Neuron (in vitro differentiated cells): Measurements from ENCODE around the gene PTCSC3.
"Not testable (repeated sequence)": the region's sequence is repeated elsewhere in the genome, so short reads cannot be mapped to it uniquely, and the experiment has no call there.

ENCODE experiments used
- H2AFZ ChIP-seq: one replicate; pipeline ENCODE4 v1.6.1; 2013; ENCODE audit warnings: low read depth, mild to moderate bottlenecking, inconsistent platforms, low read length, moderate library complexity
- H3K27me3 ChIP-seq: one replicate; pipeline ENCODE4 v1.6.1; 2013; ENCODE audit warnings: low read length; ENCODE audit not compliant: insufficient read depth
- H3K36me3 ChIP-seq: one replicate; pipeline ENCODE4 v1.6.1; 2013; ENCODE audit warnings: low read length; ENCODE audit not compliant: insufficient read depth
- H3K4me1 ChIP-seq: one replicate; pipeline ENCODE4 v1.6.1; 2013; ENCODE audit warnings: low read length; ENCODE audit not compliant: insufficient read depth
- H3K4me3 ChIP-seq: 2 replicates; pipeline ENCODE4 v1.5.1; 2013; ENCODE audit warnings: mild to moderate bottlenecking, low read length, moderate library complexity
- H3K9me3 ChIP-seq: one replicate; pipeline ENCODE4 v1.6.1; 2013; ENCODE audit warnings: low read length

PTCSC3 gene

DNA sequence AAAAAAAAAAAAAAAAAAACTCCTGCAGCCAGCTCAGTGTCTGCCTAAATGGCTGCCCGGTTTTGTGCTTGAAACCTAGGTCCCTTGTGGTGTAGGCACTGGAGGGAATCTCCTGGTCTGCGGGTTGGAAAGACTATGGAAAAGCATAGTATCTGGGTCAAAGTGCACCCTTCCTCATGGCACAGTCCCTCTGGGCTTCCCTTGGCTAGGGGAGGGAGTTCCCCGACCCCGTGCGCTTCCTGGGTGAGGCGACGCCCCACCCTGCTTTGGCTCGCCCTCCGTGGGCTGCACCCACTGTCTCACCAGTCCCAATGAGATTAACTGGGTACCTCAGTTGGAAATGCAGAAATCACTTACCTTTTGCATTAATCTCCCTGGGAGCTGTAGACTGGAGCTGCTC, 14.3 kb downstream of the PTCSC3 start:
- H3K4me1 ChIP-seq = no peaks in the 10 kb centered on the region
- H3K36me3 ChIP-seq = no peaks in the 10 kb centered on the region
- H2AFZ ChIP-seq = no peak overlapping the region
- H3K27me3 ChIP-seq = peaks cover 8% of the 10 kb centered on the region
- no peaks in the 10 kb centered on the region for H3K9me3 ChIP-seq
- H3K4me3 ChIP-seq = no peak overlapping the region

DNA sequence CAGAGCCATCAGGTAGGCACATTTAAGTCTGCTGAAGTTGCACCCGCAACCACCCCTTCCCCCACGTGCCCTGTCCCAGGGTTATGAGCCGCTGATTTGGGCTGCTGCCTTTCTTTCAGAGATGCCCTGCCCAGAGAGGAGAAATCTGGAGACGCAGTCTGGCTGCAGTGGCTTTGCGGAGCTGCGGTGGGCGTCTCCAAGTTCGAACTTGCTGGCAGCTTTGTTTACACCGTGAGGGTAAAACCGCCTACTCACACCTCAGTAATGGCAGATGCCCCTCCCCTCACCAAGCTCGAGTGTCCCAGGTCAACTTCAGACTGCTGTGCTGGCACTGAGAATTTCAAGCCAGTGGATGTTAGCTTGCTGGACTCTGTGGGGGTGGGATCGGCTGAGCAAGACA, 14.7 kb downstream of the PTCSC3 start:
- Histone ChIP-seq H3K9me3 (no peaks in the 10 kb centered on the region), H3K4me3 (no peak overlapping the region), H2AFZ (no peak overlapping the region), H3K27me3 (peaks cover 8% of the 10 kb centered on the region), H3K4me1 (no peaks in the 10 kb centered on the region), H3K36me3 (no peaks in the 10 kb centered on the region)

DNA sequence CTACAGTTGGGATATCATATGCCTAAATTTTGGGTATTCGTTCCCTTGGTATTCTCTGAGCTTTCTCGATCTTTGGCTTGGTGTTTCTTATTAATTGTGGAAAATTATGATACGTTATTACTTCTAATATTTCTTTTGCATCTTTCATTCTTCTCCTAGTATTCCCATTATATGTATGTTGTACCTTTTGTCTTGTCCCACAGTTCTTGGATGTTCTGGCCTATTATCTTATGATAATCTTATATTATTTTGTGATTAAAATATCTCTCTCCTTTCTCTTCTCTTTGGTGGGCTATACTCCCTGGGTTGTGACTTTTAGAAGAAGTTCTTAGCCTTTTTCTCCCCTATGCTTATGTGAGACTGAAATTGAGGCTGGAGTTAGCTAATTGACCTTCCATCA, 25.2 kb downstream of the PTCSC3 start:
- H3K36me3 ChIP-seq = no peaks in the 10 kb centered on the region
- no peaks in the 10 kb centered on the region for H3K9me3 ChIP-seq
- no peak overlapping the region for H3K4me3 ChIP-seq
- no peak overlapping the region for H2AFZ ChIP-seq
- no peaks in the 10 kb centered on the region for H3K27me3 ChIP-seq
- no peaks in the 10 kb centered on the region for H3K4me1 ChIP-seq

DNA sequence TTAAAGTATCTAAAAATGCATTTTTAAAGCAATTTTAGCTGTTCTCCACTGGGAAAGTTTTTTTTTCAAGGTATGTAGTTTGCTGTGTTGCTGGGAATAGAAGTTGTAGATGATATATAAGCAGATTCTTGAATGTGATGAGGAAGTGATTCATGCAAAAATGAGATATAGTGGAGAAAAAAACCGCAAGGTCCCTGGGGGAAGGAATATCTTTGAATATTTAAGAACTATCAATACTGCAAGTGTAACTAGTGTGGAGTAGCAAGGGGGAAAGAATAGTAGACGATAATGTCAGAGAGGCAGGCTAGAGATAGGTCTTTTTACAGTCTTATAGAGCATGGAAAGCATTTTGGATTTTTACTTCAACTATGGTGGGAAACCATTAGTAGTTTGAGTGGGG, 42.5 kb downstream of the PTCSC3 start:
- Histone ChIP-seq H3K9me3 (no peaks in the 10 kb centered on the region), H3K4me1 (no peaks in the 10 kb centered on the region), H3K36me3 (no peaks in the 10 kb centered on the region), H3K27me3 (peaks cover under 1% of the 10 kb centered on the region), H2AFZ (no peak overlapping the region), H3K4me3 (no peak overlapping the region)

DNA sequence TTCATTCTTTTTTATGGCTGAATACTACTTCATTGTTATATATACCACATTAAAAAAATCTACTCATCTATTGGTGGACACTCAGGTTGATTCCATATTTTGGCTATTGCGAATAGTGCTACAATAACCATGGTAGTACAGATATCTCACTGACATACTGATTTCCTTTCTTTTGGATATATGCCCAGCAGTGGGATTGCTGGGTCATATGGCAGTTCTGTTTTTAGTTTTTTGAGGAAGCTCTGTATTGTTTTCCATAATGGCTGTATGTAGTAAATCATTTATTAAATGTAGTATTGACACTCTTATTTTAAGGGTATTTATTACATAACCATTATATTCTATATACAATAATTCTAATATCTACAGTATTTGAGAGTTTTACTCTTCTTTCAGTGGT, 43.7 kb downstream of the PTCSC3 start:
- Histone ChIP-seq H3K36me3 (no peaks in the 10 kb centered on the region), H3K4me3 (no peak overlapping the region), H3K9me3 (no peaks in the 10 kb centered on the region), H2AFZ (no peak overlapping the region), H3K4me1 (no peaks in the 10 kb centered on the region), H3K27me3 (peaks cover 5% of the 10 kb centered on the region)

DNA sequence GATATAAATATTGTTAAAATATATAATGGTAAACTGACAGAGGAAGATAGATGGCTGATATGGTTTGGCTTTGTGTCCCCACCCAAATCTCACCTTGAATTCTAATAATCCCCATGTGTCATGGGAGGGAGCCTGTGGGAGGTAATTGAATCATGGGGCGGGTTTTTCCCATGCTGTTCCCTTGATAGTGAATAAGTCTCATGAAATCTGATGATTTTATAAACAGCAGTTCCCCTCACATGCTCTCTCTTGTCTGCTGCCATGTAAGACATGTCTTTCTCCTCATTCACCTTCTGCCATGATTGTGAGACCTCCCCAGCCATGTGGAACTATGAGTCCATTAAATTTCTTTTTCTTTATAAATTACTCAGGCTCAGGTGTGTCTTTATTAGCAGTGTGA, 46.3 kb downstream of the PTCSC3 start:
- Histone ChIP-seq H3K9me3 (no peaks in the 10 kb centered on the region), H2AFZ (no peak overlapping the region), H3K36me3 (no peaks in the 10 kb centered on the region)

DNA sequence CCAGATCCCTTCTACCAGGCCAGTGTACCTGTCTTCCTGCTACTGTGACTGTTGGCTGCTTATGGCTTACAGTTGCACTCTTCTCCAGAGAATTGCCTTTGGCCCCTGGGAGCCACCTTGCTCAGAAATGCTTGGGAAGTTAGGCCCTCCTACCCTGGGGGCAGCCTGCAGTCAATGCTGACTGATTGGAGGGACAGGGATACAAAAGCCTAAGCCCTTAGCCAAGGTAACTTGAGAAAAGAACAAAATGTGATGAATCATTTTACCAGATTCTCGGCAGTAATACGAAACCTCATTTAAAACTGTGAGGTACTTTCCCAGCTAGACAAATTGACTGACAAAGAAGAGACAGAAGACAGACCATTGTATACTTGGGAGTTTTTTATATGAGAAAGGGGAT, 47.3 kb downstream of the PTCSC3 start:
- Histone ChIP-seq H3K36me3 (no peaks in the 10 kb centered on the region), H3K4me1 (no peaks in the 10 kb centered on the region), H3K27me3 (peaks cover 7% of the 10 kb centered on the region), H2AFZ (no peak overlapping the region), H3K9me3 (no peaks in the 10 kb centered on the region), H3K4me3 (no peak overlapping the region)

More for the DNA sequence above, 46.3 kb downstream of the PTCSC3 start:
- no peaks in the 10 kb centered on the region for H3K4me1 ChIP-seq
- H3K4me3 ChIP-seq = no peak overlapping the region
- H3K27me3 ChIP-seq = peaks cover 7% of the 10 kb centered on the region

DNA sequence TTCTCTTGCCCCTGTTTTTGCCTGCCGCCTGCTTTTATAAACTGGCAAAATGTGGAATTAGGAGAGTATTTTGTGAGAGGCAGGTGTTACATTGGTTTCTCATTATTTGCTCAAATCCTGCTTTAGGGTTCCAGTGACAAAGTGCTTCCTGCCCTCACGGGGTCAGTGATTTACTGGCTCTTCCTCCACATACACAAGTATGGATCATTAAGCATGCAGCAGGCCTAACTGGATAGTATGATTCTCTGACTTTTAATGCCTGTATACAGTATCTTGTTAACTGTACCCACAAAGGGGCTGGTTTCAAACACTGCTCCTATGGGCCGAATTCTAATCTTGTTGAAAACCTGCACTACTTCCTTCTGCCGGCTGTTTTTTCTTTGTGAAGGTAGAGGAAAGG, 63.2 kb downstream of the PTCSC3 start:
- Histone ChIP-seq H3K9me3 (no peaks in the 10 kb centered on the region), H3K27me3 (peaks cover 13% of the 10 kb centered on the region), H3K36me3 (no peaks in the 10 kb centered on the region), H3K4me3 (no peak overlapping the region), H2AFZ (no peak overlapping the region), H3K4me1 (no peaks in the 10 kb centered on the region)

DNA sequence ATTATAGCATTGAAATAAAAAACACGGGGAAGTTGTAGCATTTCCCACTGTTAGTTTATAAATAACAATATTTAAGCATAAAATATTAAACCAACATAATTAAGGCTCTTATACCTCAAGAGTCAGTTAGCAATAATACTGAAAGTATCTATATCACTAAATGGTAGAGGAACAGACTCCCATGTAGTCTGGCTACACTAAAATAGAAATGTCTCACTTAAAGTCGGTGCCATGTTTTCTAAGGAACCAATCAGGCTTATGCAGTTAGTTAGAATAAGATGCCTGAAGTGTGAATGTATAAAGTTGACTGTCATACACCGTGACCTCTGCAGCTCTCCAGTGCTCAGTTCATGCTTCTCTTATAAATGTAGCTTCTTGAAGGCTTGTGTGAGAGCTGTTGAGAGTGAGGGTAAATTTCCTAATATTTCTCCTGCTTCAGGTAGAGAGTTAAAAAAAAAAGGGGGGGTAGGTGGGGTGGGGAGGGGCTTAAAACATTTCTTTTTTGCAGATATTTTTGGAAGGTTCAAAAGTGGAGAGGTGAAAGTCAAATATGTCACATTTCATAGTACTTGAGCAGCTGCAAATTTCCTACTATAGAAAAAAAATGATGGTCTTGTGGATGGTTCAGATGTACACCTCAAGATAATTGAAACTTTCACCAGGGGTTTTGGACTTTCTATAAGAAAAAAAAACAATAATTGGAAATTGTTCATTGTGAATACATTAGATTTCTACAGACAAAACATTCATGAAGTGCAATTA, 64.5 kb downstream of the PTCSC3 start:
- H3K36me3 ChIP-seq = no peaks in the 10 kb centered on the region
- peaks cover 15% of the 10 kb centered on the region for H3K27me3 ChIP-seq
- H3K9me3 ChIP-seq = no peaks in the 10 kb centered on the region
- no peaks in the 10 kb centered on the region for H3K4me1 ChIP-seq
- no peak overlapping the region for H2AFZ ChIP-seq
- no peak overlapping the region for H3K4me3 ChIP-seq

DNA sequence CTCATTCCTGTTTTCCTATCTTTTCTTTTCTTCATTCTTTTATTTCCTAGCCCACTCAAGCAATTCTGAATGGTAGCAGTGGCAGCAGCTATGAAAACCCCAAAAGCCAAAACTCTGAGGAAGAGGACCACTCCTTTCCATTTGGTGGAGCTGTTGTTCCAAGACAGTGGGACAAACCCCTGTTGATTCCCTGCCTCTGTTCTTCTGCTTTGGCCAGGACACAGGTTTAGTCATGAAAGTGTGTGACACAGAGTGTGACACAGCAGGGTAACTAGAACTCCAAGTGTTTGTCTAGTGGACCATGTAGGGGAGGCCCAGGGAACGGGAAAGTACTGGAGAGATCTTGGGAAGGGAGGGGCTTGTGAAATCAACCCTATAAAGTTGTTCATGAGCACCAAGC, 71.1 kb downstream of the PTCSC3 start:
- H3K4me3 ChIP-seq = no peak overlapping the region
- no peaks in the 10 kb centered on the region for H3K9me3 ChIP-seq
- no peaks in the 10 kb centered on the region for H3K36me3 ChIP-seq
- H2AFZ ChIP-seq = no peak overlapping the region
- H3K27me3 ChIP-seq = peaks cover 8% of the 10 kb centered on the region
- H3K4me1 ChIP-seq = no peaks in the 10 kb centered on the region

DNA sequence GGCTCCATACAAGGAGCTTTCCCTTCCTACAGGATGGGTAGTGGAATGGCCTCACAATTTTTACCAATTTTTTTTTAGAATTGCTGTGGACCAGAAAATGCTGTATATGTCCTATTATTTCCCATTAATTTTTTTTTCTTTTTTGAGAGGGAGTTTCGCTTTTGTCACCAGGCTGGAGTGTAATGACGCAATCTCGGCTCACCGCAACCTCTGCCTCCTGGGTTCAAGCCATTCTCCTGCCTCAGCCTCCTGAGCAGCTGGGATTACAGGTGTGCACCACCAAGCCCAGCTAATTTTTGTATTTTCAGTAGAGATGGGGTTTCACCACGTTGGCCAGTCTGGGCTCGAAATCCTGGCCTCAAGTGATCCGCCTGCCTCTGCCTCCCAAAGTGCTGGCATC, 72.3 kb downstream of the PTCSC3 start:
- H3K27me3 ChIP-seq, H3K4me1 ChIP-seq: not testable (repeated sequence)

DNA sequence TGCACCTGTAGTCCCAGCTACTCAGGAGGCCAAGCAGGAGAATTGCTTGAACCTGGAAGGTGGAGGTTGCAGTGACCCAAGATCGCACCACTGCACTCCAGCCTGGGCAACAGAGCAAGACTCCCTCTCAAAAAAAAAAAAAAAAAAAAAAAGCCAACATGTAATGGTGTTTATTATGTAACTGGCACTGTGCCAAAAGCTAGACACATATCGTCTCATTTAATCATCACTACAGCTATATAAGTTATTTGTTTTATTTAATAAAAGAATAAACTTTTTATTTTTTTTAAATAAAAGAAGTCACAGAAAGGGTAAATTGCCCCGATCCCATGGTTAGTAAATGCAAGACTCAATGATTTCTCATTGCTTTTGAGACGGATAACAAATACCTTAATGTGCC, 76.9 kb downstream of the PTCSC3 start:
- Histone ChIP-seq H3K4me1 (no peaks in the 10 kb centered on the region), H3K9me3 (no peaks in the 10 kb centered on the region), H3K4me3 (no peak overlapping the region), H3K36me3 (no peaks in the 10 kb centered on the region), H3K27me3 (peaks cover 4% of the 10 kb centered on the region), H2AFZ (no peak overlapping the region)

More for the DNA sequence above, 72.3 kb downstream of the PTCSC3 start:
- not testable (repeated sequence) for H2AFZ ChIP-seq, H3K4me3 ChIP-seq, H3K9me3 ChIP-seq, H3K36me3 ChIP-seq

DNA sequence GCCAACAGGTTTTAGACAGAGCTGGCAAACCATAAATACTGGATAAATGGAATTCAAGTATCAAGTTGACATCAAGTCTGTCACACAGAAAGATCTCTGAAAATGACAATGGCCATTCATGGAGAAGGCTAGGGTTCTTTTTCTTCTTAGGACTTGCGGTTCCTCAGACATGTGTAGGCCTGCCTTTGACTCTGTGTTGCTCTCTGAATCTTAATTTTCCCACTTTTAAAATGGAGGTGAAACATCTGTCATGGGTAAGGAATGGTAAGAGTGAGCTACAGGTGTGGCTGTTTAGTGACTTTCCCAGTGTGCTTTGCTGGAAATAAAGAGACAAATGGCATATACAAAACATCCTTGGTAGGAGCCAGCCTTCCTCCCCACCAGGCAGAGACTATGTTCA, 79.2 kb downstream of the PTCSC3 start:
- Histone ChIP-seq H3K36me3 (no peaks in the 10 kb centered on the region), H3K4me1 (no peaks in the 10 kb centered on the region), H3K9me3 (no peaks in the 10 kb centered on the region), H3K4me3 (no peak overlapping the region), H2AFZ (no peak overlapping the region), H3K27me3 (no peaks in the 10 kb centered on the region)

DNA sequence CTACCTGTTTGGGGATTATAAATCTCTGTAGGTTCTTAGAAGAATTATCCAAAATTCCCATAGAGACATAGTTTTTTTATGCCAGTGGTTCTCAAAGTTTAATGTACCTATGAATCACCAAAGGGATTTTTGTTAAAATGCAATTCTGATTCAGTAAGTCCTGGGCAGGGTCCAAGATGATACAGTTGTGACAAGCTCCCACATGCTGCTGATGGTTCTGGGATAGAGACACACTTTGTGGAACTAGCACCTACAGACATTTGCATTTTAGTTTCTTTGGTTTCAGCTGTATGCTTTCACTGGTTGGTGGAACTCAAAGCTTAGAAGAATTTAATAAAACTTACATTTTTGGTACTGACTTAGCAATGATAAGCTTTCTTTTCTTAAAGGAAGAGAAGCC, 80.4 kb downstream of the PTCSC3 start:
- Histone ChIP-seq H3K36me3 (no peaks in the 10 kb centered on the region), H3K4me3 (no peak overlapping the region), H2AFZ (no peak overlapping the region), H3K9me3 (no peaks in the 10 kb centered on the region), H3K27me3 (peaks cover 7% of the 10 kb centered on the region), H3K4me1 (no peaks in the 10 kb centered on the region)
